ENCODE data around the gene RGS13.

Gene RGS13

GRCh38 chr1:192627901-192628300, 8.0 kb upstream of the RGS13 start:
- no peak for DNase-seq

- DNase-seq, result no peak
Observed at GRCh38 chr1:192628396-192629057, 7.4 kb upstream of the RGS13 start.

- no peak for DNase-seq
Observed at GRCh38 chr1:192629612-192630011, 6.3 kb upstream of the RGS13 start.

- no peak for DNase-seq
Observed at GRCh38 chr1:192630521-192631287, 5.2 kb upstream of the RGS13 start.

- no peak for DNase-seq
Observed at GRCh38 chr1:192631749-192632148, 4.2 kb upstream of the RGS13 start.

- DNase-seq, result no peak
Observed at GRCh38 chr1:192632188-192632587, 3.8 kb upstream of the RGS13 start.

DNA sequence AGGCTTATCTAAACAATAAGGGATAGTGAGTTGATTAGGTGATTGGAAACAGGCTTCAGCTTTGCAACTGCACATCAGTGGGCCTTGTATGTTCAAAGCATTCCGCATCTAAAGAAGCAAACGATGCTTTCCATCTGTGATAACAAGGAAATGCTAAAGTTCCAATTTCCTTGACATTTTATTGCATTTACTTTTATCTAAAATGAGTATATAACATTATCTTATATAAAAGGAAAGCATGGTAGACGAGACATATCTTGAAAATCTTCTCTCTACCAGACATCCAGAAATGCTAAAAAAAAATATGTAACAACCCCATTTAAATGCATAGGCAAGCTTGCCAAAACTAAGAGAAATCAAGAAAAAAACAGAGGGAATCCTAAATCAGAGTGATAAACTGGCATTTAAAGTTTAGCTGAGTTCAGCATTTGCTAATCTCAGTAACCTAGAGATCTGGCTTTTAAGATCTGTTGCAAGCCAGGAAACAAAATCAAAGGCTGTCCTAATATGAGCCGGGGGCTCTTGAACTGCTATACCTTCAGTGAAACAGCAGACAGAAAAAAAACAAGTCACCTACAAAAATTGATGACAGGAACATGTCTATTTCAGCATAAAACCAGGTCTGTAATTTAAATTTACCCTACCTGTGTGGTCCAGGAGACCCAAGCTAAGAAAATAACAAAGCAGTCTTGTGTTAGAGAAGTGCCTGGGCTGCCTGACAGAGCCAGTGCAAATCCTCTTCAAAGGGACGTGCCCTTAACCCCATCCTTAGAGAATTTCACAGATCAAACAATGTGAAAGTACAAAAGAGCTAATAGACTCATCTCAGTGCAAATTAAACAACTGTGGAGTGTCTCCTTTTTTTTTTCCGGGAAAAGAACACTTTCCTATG, 3.1 kb upstream of the RGS13 start:
- DNase-seq, result no peak

- DNase-seq, result no peak
Observed at GRCh38 chr1:192633533-192634253, 2.3 kb upstream of the RGS13 start.

DNA sequence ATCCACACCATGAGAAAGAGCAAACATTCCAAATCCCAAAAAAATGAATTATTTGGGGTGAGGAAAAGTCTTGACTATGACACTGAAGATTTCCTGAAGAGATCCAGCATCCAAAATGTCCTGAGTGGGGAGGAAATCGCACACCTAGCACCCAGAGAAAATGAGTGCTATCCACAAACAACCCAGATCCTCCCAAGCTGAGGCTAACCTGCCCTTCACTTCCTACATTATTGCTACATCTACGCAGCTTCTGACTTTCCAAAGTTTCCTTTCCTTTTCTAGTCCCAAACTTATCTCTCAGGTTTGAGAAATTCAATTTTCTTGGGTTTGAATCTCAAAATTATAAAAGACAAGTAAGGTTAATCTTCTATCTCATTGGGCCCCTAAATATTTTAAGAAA, 906 bp upstream of the RGS13 start:
- DNase-seq, result no peak

GRCh38 chr1:192639607-192640368, 3.8 kb downstream of the RGS13 start:
- DNase-seq, result no peak

GRCh38 chr1:192652159-192652558, 16.2 kb downstream of the RGS13 start:
- DNase-seq, result no peak

- no peak for DNase-seq
Observed at GRCh38 chr1:192654120-192654519, 18.2 kb downstream of the RGS13 start.

DNA sequence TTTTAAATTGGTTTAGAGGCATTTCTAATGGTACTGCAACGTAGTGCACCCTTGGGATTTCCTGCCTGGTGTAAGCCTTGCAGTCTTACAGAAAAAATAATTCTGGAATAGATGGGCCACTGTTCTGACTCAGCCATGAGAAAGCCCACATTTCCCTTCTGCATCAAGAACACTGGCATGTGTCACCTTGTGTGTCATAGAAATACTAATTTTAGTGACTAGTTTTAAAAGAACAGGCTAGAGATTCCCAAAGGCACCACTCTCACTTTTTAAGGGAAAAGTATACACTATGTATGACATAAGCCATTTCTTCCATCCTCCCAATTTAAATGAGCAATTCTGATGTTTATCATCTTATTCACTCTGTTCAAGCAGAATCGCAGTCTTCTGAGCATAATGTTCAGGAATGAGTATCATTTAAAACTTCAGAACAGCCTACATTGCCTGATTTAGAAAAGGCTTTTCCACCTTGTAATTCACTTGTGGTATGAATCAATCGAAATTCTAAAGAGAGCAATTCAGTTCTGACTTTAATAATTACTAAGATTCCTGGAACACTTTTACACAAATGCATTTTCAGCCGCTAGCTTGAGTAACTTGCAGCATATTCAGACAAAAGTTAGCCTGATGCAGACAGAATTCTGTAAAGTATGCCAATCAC, 18.8 kb downstream of the RGS13 start:
- DNase-seq, result no peak

- no peak for DNase-seq
Observed at GRCh38 chr1:192657760-192658159, 21.8 kb downstream of the RGS13 start.

GRCh38 chr1:192658255-192658654, 22.3 kb downstream of the RGS13 start:
- no peak for DNase-seq

DNA sequence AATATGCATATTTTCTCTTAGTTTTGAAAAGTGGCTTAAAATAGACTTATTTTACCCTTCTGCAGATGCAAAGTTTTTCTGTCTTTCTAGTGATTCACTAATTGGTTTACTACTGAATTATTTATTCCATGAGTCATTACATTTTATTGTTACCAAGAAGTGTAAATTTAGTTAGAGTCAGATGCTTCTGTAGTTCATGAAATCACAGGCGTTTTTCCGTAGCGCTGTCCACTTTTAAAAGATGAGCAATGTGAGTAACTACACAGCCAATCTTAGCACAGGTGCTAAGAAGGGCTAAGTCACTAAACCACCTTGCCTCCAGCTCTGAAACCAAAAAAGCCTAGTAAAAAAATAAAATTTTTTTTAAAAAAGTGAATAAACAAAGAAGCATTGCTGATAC, 24.7 kb downstream of the RGS13 start:
- DNase-seq, result no peak

GRCh38 chr1:192668409-192668983, 32.5 kb downstream of the RGS13 start:
- DNase-seq, result no peak

GRCh38 chr1:192669174-192669573, 33.2 kb downstream of the RGS13 start:
- no peak for DNase-seq

DNA sequence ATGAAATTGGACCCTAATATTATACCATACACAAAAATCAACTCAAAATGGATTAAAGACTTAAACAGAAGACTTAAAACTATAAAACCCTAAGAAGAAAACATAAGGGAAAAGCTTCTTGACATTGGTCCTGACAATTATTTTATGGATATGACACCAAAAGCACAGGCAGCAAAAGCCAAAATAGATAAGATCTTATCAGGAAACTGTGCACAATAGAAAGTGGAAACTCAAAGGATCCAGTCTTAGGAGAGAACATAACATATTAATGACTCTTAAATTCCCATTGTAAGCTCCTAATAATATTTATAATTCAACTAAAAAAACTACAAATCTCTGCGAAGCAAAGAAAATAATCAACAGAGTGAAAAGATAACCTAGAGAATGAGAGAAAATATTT, 39.8 kb downstream of the RGS13 start:
- no peak for DNase-seq

DNA sequence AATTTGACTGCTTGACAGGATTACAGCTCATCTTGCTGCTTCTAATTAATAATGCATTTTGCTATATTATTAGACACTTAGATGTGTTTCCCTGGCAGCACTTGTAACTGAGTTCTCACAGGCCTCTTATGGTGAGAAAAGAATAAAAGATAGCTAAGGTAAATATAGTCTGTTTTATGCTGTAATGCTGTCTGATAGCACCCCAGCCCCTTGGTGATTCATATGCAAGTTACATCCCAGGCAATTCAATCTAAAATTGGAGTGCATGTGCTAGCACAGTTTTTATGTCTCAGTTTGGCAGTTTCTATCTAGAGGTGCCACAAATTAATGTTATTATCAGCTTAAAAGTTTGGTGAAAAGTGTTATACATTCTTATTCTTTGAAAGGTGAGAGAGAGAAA, 42.2 kb downstream of the RGS13 start:
- no peak for DNase-seq

GRCh38 chr1:192682335-192682734, 46.4 kb downstream of the RGS13 start:
- DNase-seq, result no peak
